Lung (tissue), 12 donors: ENCODE measurements around the gene KRTAP10-5. TPM values are rescaled to one million over a fixed set of nuclear protein-coding genes. Genes with fewer than 3 reads are reported as not detected.
"Not testable (repeated sequence)": the region's sequence is repeated elsewhere in the genome, so short reads cannot be mapped to it uniquely, and the experiment has no call there.

Experiments
- ATAC-seq: fragments of 200-7000 bp; cut with Tn5 transposase; one replicate; pipeline ENCODE4 v1.9.1; 2020; ENCODE audit warnings: moderate number of reproducible peaks; ENCODE audit not compliant: insufficient read depth, low FRiP score
- DNase-seq, 3 donors: peaks; one replicate each; pipeline ENCODE4 v3.0.0-alpha.2; 2013 to 2017
- H3K27ac ChIP-seq, 2 donors: one replicate each; pipeline ENCODE4 v1.5.1; 2013; ENCODE audit warnings: mild to moderate bottlenecking in 2 of 2, moderate library complexity in 2 of 2, control low read depth in 1 of 2, inconsistent platforms in 1 of 2, low read depth in 1 of 2, low read length in 1 of 2
- H3K27me3 ChIP-seq, 3 donors: one replicate each; pipeline ENCODE4 v1.5.1; 2013; ENCODE audit warnings: low read length in 2 of 3; ENCODE audit not compliant: control insufficient read depth in 3 of 3, insufficient read depth in 3 of 3
- H3K36me3 ChIP-seq, 4 donors: one replicate each; pipeline ENCODE4 v1.5.1; 2013; ENCODE audit warnings: low read length in 4 of 4, mild to moderate bottlenecking in 1 of 4, moderate library complexity in 1 of 4; ENCODE audit not compliant: control insufficient read depth in 4 of 4, insufficient read depth in 4 of 4
- H3K4me1 ChIP-seq, 5 donors: one replicate each; pipeline ENCODE4 v1.5.1; 2013; ENCODE audit warnings: low read length in 5 of 5, mild to moderate bottlenecking in 2 of 5, moderate library complexity in 1 of 5; ENCODE audit not compliant: control insufficient read depth in 5 of 5, insufficient read depth in 5 of 5
- H3K4me3 ChIP-seq: one replicate; pipeline ENCODE4 v1.5.1; 2013; ENCODE audit warnings: mild to moderate bottlenecking, control low read depth, moderate library complexity
- H3K9ac ChIP-seq, 2 donors: one replicate each; pipeline ENCODE4 v1.5.1; 2013; ENCODE audit warnings: low read length in 2 of 2, control low read depth in 1 of 2; ENCODE audit not compliant: insufficient read depth in 1 of 2
- H3K9me3 ChIP-seq, 4 donors: one replicate each; pipeline ENCODE4 v1.5.1; 2013; ENCODE audit warnings: low read length in 3 of 4, mild to moderate bottlenecking in 1 of 4, moderate library complexity in 1 of 4; ENCODE audit not compliant: control insufficient read depth in 4 of 4, insufficient read depth in 3 of 4
- CTCF ChIP-seq: IDR thresholded peaks from 2 replicates; pipeline ENCODE4 v1.5.1; 2012; ENCODE audit warnings: mild to moderate bottlenecking; ENCODE audit errors: control extremely low read depth, extremely low read depth
- WGBS, 2 donors: extraction: QIAGEN DNeasy Blood & Tissue Kit; methylation state at CpG; one replicate each; pipeline ENCODE4 v1.1.7; 2013; 5-methylcytosine and 5-hydroxymethylcytosine counted together
- polyA plus RNA-seq, 2 donors: library from polyadenylated mRNA; stranded (reverse); fragments of 200-250 nt; gene quantifications; one replicate each; pipeline ENCODE4 v1.2.1, GENCODE V29; 2013
- total RNA-seq, 2 donors: library from RNA; depleted of rRNA in 1 of 2; stranded (reverse); fragments of >200 nt in 1 of 2; gene quantifications; one replicate each; pipeline ENCODE4 v1.2.1, GENCODE V29; 2014 to 2021
- donor health status: control.
- donor health status: control.
- donor health status: Bipolar disorder and iron deficiency.
- donor health status: healthy.
- donor health status: DM: yes; HTN: yes; CAD: no.

KRTAP10-5 gene
- total and polyA plus RNA-seq, 4 donors, result not detected

DNA sequence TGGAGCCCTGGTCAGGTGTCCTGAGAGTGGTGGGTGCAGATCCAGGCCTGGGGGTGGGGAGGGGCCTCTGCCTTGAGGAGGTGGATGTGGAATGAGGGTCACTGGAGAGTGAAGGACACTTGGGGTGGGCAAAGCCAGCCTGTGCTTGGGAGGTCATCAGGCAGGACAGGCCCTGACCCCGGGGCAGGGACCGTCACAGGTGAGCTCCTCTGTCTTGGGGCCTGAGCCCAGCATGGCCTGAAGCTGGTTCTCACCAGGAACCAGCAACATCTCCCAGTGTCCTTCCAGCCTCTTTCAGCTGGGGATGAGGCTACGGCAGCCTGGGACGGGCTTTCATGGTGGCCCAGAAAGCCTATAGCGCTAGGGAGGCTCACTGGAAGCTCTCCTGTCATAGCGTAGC, 28.3 kb downstream of the KRTAP10-5 start:
- no peak for ATAC-seq
- H3K4me3 ChIP-seq, result no peak overlapping the region
- no peak for DNase-seq

DNA sequence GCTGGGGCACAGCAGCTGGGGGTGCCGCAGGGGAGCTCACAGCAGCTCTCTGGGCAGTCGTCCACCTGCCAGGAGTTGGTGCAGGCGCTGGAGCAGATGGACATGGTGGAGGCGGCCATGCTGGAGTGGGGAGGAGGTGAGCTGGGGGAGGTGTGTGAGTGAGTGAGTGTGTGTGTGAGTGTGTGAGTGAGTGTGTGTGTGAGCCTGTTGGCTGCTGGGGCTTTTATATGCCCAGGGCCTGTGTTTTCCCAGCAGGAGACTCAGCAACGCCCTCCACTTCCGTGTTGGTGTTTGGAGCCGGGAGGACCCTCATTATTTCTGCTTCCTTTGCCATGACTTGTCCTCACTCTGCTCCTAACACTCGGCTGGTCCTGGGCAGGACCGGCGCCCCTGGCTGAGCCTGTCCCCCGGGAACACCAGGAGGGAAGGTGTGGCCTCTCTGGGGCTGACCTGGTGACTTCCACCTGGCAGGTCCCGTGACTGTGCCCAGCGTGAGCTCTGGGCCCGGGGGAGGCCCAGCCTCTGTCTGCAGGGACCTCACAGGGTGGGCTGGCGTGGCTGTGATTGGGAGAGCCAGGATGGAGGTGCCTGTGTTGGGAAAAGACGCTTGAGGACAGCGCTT, 29.0 kb downstream of the KRTAP10-5 start, which contains the start of gene KRTAP10-2:
TSS of gene KRTAP10-2 (minus strand) at position 166 of the 622 bp plus-strand sequence. CDS start at position 119, 47 bp downstream.
- H3K36me3 ChIP-seq, result no peaks in the 10 kb centered on the region
- peaks cover 0 to 10% (median 0%) of the 10 kb centered on the region in 5 donors for H3K4me1 ChIP-seq
- ATAC-seq (no peak), DNase-seq (peak in 1 of 3 donors; percentile 14)
- TF ChIP-seq CTCF, result no peak
- 61 to 75% methylated on average over 17 of the region's 17 CpGs for WGBS, 2 donors
- H3K9ac ChIP-seq, result no peak within 1 kb of the TSS
- peaks cover 0 to 7% (median 2%) of the 10 kb centered on the region in 4 donors for H3K9me3 ChIP-seq
- H3K27ac ChIP-seq, result no peak within 1 kb of the TSS
- no peak within 1 kb of the TSS for H3K4me3 ChIP-seq
- H3K27me3 ChIP-seq, result no peaks in the 10 kb centered on the region

More for the DNA sequence above, 28.3 kb downstream of the KRTAP10-5 start:
- H3K9me3 ChIP-seq, result peaks cover 0 to 4% (median 1%) of the 10 kb centered on the region in 4 donors
- peaks cover 0 to 4% (median 0%) of the 10 kb centered on the region in 3 donors for H3K27me3 ChIP-seq
- peaks cover 0 to 10% (median 0%) of the 10 kb centered on the region in 5 donors for H3K4me1 ChIP-seq
- no peak overlapping the region for H3K9ac ChIP-seq
- TF ChIP-seq CTCF, result no peak
- WGBS, 2 donors, result 92 to 95% methylated on average over 5 to 6 of the region's 6 CpGs
- H3K36me3 ChIP-seq, result no peaks in the 10 kb centered on the region
- H3K27ac ChIP-seq, result no peak overlapping the region

DNA sequence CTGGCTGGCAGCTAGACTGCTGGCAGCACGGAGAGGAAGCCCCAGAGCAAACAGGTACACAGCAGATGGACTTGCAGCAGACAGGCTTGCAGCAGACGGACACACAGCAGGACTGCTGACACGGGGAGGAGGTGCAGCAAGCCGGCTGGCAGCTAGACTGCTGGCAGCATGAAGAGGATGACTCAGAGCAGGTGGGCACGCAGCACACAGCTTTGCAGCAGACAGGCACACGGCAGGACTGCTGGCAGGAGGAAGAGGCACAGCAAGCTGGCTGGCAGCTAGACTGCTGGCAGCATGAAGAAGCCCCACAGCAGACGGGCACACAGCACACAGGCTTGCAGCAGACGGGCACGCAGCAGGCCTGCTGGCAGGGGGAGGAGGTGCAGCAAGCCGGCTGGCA, 29.6 kb downstream of the KRTAP10-5 start:
- H3K36me3 ChIP-seq, result no peaks in the 10 kb centered on the region
- no peak for ATAC-seq
- TF ChIP-seq CTCF, result no peak
- no peak overlapping the region for H3K9ac ChIP-seq
- no peak for DNase-seq
- 73 to 75% methylated on average over 10 of the region's 10 CpGs for WGBS, 2 donors
- H3K4me3 ChIP-seq, result no peak overlapping the region
- peaks cover 0 to 10% (median 0%) of the 10 kb centered on the region in 5 donors for H3K4me1 ChIP-seq
- peaks cover 0 to 11% (median 2%) of the 10 kb centered on the region in 4 donors for H3K9me3 ChIP-seq
- no peaks in the 10 kb centered on the region for H3K27me3 ChIP-seq
- no peak overlapping the region for H3K27ac ChIP-seq

DNA sequence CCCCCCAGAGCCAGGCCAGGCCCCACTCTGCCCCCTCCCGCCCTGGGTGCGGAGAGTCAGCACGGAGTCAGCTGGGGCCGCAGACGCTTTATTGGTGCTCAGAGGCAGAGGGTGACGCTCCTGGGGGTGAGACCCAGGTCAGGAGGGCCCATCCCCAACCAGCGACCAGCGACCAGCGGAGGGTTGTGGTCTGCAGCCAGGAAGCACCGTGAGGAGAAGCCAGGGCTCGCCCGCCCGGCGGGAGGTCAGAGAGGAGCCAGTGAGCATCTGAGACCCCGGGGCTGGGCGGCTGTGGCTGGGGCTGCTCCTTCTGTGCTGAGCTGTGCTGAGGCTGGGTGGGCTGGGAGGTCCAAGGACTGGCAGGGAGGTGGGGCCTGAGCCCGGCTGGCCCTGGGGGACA, 30.1 kb downstream of the KRTAP10-5 start:
- H3K4me1 ChIP-seq, result peaks cover 0 to 10% (median 0%) of the 10 kb centered on the region in 5 donors
- H3K27me3 ChIP-seq, H3K4me3 ChIP-seq, H3K9ac ChIP-seq, H3K36me3 ChIP-seq, ATAC-seq, H3K27ac ChIP-seq, DNase-seq: not testable (repeated sequence)
- peaks cover 0 to 11% (median 2%) of the 10 kb centered on the region in 4 donors for H3K9me3 ChIP-seq
- WGBS, 2 donors, result 54 to 58% methylated on average over 17 of the region's 17 CpGs
